MV-4-11 (cell line): ENCODE results near the gene SRGAP3.

Experiments used
- DNase-seq: peaks from one replicate; lab custom pipeline; 2025; lab: John Stamatoyannopoulos, UW

The SRGAP3 gene

DNA sequence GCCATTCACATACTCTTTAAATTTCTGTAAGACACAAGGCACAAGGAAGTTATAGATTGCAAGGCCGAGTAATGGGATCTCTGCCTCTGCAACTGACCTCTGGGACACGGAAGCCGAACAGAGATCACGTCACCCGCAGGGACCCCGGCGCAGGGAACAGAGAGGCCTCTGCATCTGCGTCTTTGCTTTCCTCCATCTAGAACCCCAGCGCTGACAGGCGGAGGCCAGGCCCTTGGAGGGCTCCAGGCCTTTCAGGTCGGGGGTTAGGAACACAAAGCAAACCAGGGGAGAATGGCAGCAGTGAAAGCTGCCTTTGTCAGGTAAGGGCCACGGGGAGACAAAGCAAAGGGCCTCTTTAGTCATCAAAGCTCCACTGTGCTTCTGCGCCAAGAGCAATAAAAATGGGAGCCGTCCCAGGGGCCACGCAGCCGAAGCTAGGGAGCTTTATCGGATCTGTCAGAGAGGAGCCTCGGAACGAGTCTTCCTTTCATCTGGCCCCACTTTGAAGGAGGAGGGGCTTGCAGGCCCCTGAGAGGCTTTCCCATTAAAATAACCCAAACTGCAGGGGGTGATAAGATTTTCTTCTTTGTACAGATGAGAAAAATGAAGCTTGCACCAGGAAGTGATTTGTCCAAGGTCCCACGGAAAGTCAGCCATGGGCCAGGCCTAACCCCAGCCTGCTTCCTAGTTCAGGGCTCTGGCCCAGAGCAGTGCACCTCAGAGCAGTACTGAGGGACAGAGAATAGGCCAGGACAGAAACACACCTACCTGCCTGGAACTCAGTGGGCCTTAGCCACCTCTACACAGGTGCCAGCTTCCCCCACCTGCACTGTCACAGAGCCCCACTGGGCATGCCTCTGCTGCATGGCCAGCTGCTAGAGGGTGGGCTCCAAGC is 201.7 kb downstream of the SRGAP3 start:
- no peak for DNase-seq

- DNase-seq, result no peak
These were observed 204.1 kb downstream of the SRGAP3 start for GRCh38 chr3:9045371-9045770.

- DNase-seq, result no peak
These were observed 206.4 kb downstream of the SRGAP3 start for GRCh38 chr3:9043063-9043462.

GRCh38 chr3:9041626-9042025 is 207.8 kb downstream of the SRGAP3 start:
- peak; percentile 64 for DNase-seq

- DNase-seq, result no peak
These were observed 208.4 kb downstream of the SRGAP3 start for GRCh38 chr3:9040996-9041395.

DNA sequence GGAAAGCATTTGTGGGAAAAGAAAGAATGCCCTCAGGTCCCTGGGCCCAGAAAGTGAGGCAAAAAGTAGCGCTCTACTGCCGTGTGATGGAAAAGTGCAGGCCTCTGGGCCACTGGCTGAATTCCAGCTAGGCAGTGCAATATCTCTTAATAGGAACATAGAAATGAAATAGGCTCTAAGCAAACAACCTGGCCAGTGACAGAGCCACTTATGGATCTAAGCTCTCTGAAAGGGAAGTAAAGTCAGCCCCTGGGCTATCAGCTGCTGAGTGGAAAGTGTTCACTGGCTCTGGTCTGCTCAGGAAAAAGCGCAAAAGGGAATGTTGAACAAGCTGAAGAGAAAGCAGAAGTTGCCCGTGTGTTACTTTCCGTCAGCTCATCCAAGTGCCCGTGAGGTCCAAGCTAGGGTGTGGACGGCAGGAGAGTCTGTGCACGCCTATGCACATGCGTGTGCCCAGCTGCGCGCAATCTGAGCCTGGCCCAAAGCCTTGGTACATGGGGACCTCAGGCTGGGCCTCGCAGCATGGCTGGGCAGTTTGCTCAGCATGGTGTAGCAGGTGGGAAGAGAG is 212.2 kb downstream of the SRGAP3 start:
- peak; percentile 77 for DNase-seq

- DNase-seq, result peak; percentile 77
These were observed 212.9 kb downstream of the SRGAP3 start for GRCh38 chr3:9036404-9037131.

GRCh38 chr3:9035961-9036360 is 213.5 kb downstream of the SRGAP3 start:
- DNase-seq, result no peak

DNA sequence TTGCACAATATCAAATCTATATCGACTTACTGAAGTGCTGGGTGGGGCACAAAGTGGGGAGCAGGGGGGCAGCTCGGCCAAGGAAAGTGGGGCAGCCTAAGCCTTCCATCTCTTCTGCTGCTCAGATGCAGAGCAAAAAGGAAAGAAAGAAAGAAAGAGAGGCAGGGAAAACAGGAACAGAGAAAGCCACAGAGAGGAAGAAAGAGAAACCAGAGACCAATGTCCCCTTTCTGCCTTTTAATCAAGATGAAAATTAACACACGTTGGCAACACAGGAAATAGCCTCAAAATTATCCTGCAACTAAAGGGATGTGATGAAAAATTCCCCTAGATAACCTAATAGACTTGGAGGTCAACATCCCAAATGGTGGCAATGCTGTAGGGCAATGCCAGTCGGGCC is 214.0 kb downstream of the SRGAP3 start:
- peak; percentile 72 for DNase-seq

- DNase-seq, result no peak
These were observed 215.6 kb downstream of the SRGAP3 start for GRCh38 chr3:9033867-9034266.

DNA sequence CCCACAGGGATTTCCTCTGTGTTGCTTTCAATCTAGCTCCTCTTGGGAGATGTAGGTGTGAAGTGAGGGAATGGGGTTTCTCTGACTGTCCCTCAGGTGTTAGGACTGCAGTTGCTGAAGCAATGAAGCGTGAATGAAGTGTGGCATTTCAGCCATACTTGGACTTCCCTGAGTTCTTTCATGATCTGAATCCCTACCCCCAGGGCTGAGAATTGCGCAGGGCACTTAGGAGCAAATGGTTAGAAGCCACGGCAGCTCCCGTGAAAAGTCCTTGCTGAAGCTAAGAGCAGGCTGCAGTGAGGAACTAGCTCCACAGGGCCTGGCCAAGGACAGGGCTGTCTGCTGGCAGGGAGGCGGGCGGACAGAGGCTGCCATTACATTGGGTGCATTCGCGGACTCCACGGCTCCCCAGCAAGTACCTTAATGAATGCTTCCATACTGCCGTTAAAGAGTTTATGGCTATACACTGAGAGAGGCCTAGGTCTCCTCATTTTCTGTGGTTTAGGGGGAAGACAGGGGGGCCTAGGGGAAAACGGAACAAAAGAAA is 217.1 kb downstream of the SRGAP3 start:
- no peak for DNase-seq

DNA sequence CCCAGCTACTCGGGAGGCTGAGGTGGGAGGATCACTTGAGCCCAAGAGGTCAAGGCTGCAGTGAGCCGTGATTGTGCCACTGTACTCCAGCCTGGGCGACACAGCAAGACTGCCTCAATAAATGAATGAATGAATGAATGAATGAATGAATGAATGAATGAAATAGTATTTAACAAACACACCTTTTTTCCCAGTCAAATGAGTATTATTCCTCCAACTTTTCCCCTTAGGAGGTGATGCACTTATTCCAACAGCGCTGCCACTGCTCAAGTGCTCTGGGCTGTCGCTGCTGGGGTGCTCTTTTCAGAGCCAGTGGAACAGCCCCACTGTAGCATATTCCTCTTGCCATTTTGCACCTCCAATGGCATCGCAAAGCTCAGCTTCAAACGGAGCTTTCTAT is 219.4 kb downstream of the SRGAP3 start:
- DNase-seq, result no peak

DNA sequence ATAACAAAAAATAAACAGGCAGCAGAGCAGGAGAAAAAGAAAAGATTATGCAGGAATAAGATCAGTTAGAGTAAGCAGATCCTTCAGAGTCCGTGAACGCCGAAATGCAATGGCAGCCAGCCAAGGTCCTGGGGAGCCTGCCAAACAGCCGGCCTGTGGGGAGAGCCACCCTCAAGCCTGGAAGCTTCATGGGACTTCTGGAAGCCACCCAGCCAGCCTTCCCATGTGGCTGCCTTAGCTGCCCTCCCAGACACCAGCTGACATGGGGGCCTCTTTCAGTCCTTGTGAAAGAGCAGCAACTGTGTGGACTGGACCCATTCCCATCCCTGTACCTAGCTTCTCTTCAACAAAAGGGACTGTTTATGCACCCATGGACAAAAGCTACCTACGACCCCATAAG is 221.3 kb downstream of the SRGAP3 start:
- no peak for DNase-seq

DNA sequence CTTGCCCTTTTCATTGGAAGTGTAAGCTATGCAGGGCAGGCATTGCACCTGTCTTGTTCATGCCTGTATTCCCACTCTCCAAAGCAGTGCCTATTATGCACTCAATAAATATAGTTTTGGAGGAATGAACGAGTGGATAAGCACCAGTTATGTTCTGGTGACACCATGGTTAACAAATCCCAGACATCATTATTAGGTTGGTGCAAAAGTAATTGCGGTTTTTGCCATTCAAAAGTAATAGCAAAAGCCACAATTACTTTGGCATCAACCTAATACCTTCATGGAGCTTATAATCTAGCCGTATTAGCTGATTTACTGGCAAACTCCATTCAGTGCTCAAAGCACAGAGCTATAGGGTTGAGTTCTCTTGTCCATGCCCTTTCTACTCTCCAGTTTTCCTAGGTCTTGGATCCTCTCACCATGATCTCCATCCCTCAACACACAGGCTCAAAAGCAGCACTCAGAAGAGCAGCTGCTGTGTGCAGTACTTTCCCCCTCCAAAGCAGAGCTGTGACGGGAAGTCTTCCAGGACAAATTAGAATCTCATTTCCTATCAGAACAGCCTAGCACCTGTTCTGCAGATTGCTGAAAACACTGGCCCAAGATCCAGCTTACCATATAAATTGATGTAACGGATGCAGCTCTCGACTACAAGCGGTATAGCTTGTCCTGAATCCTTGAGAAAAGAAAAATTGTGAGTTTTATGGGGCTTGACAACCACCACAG is 223.0 kb downstream of the SRGAP3 start:
- DNase-seq, result no peak

GRCh38 chr3:9024341-9024740 is 225.1 kb downstream of the SRGAP3 start:
- no peak for DNase-seq

GRCh38 chr3:9023226-9023590 is 226.2 kb downstream of the SRGAP3 start:
- no peak for DNase-seq

- DNase-seq, result no peak
These were observed 226.9 kb downstream of the SRGAP3 start for GRCh38 chr3:9022305-9023225.

DNA sequence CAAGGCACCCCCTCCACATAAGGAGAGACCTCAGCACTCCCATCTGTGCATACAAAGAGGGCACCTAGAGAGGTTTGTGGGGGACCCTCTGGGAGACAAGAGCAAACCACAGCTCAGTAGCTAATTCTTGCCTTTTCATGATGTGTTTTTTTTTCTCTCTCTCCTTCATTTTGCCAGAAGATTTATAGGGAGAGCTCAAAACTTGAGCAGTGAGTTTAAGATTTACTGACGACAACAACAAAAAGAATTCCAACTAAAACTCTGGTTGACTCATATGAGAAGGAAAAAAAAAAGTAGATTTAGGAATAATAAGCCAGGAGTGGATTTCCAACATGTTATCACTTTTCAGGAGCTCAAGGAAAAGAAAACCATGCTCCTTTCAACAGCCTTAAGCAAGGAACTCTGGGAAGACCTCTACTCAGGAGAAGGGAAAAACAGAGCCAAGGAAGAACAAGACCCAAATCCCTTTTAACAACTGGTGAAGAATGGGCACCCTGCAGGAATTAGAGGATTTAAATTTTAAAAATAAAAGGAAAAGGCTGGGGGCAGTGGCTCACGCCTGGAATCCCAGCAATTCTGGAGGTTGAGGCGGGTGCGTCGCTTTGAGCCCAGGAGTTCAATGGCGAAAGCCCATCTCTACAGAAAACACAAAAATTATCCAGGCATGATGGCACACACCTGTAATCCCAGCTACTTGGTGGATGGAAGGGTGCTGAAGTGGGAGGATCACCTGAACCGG is 228.0 kb downstream of the SRGAP3 start:
- no peak for DNase-seq

DNA sequence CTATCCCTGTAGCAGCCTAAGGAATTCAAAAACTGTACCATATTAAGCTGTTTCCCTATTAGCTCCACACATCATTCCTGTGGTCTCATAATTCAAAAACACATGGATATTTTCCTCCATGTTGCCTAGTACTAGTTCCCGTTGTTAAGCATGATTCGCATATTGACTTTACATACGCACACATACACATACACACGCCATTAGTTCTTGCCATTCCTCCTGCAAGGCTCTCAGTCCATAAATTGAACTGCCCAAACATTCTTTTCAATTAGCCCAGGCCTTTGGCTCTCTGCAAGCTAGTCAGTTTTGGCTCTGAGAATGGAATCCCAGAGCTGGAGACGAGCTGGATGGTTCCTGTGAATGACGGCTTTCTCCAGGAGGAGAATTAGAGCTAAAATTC is 229.0 kb downstream of the SRGAP3 start:
- DNase-seq, result no peak

- no peak for DNase-seq
These were observed 230.0 kb downstream of the SRGAP3 start for GRCh38 chr3:9019259-9019961.
